ENCODE data around the gene GALR3. TPM values are rescaled to one million over a fixed set of nuclear protein-coding genes. Genes with fewer than 3 reads are reported as not detected.

The GALR3 gene
- total and polyA plus RNA-seq, 2 of the 4 experiments (the other 2 are of a cell fraction): not detected

- TF ChIP-seq MXI1 (IDR thresholded peaks at IDR 0.05; ENCODE audit: borderline replicate concordance, low read depth, low read length) (peak; percentile 64; the same call in 1 of the 2 replicates), NFE2L2 (IDR thresholded peaks at IDR 0.05; ENCODE audit: low read depth, low read length) (0 out of 2 replicates have a peak, but pooled peaks have one; percentile 3), MAZ (IDR thresholded peaks at IDR 0.05; ENCODE audit: borderline replicate concordance, low read depth, low read length) (peak; percentile 37; the same call in 1 of the 2 replicates), SMC3 (IDR thresholded peaks at IDR 0.05; ENCODE audit: low read depth, low read length) (no peak), CHD1 (IDR thresholded peaks at IDR 0.05; ENCODE audit: low read depth, low read length) (0 out of 2 replicates have a peak, but pooled peaks have one; percentile 49), POLR2A (IDR thresholded peaks at IDR 0.05; ENCODE audit: low read depth, low read length) (peak; percentile 90)
- dilution Hi-C loops (cut with HindIII; ENCODE audit: low sequenced_read_pairs, unreplicated experiment): no loop called here
- in situ Hi-C loops (cut with MboI; ENCODE audit: low sequenced_read_pairs): no loop called here
- H3K27ac ChIP-seq (ENCODE audit: insufficient read depth, low read length): peak within 1 kb of the TSS; percentile 81
- peak within 1 kb of the TSS; percentile 89 for H3K9ac ChIP-seq (ENCODE audit: low read depth, low read length)
- intact Hi-C loops (cut with micrococcal nuclease): loop anchor here (2.0 kb wide), 1 partner anchor 14 kb away; no protein-coding TSS in a partner anchor
- H4K8ac ChIP-seq (ENCODE audit: low read depth in 2 of 2, low read length in 2 of 2): peak within 1 kb of the TSS; percentile 86 to 95
- H2BK20ac ChIP-seq (ENCODE audit: low read depth, low read length): no peak within 1 kb of the TSS
- H4K5ac ChIP-seq (ENCODE audit: low read depth, low read length): peak within 1 kb of the TSS; percentile 62
- peak within 1 kb of the TSS; percentile 94 for H2AFZ ChIP-seq (replicated peaks; ENCODE audit: low read length, poor library complexity)
- peak within 1 kb of the TSS; percentile 80 for H3K4me3 ChIP-seq (ENCODE audit: insufficient read depth, low read depth, low read length)
- H4K20me1 ChIP-seq (ENCODE audit: insufficient read depth, low read length): peaks cover 11% of the 10 kb centered on the region
- no TSS peak for BruUV-seq (replicated peaks)
- H2AK5ac ChIP-seq (ENCODE audit: low read depth, low read length): peak within 1 kb of the TSS; percentile 73
- H3K4me1 ChIP-seq (ENCODE audit: control insufficient read depth, insufficient read depth, low read length): peaks cover 2% of the 10 kb centered on the region; the same call in 1 of the 2 replicates
- ChIA-PET POLR2A (ENCODE audit: unreplicated experiment) (no interaction called here), CTCF (interaction anchor here (0.6 kb wide), 1 partner anchor 10 kb away, joined by 3 read pairs; no protein-coding TSS in a partner anchor)
- peaks cover 26 to 50% of the 10 kb centered on the region in 2 experiments for H3K79me1 ChIP-seq (ENCODE audit: low read depth in 1 of 2, low read length in 2 of 2)
- peak within 1 kb of the TSS; percentile 96 for H2AK9ac ChIP-seq (replicated peaks; ENCODE audit: low read depth, low read length, poor library complexity)
- H3K9me3 ChIP-seq (ENCODE audit: control insufficient read depth, insufficient read depth, low read length): no peaks in the 10 kb centered on the region
- peaks cover 16% of the 10 kb centered on the region for H3K36me3 ChIP-seq (ENCODE audit: control insufficient read depth, insufficient read depth, low read length)
- H2BK5ac ChIP-seq (ENCODE audit: low read depth, low read length, poor library complexity, severe bottlenecking): peak within 1 kb of the TSS; percentile 77
- DNase-seq (peak; percentile 84), ATAC-seq (ENCODE audit: low read depth) (peak; percentile 86)
- H3K4ac ChIP-seq (ENCODE audit: low read depth, low read length): peak within 1 kb of the TSS; percentile 74
- H3K4me2 ChIP-seq (ENCODE audit: low read depth, low read length): peak within 1 kb of the TSS; percentile 98
- peak within 1 kb of the TSS; percentile 60 for H4K91ac ChIP-seq (ENCODE audit: insufficient read depth, low read depth, low read length)
- peak within 1 kb of the TSS; percentile 76 for H3K56ac ChIP-seq (ENCODE audit: extremely low read depth, insufficient read depth, low read length)
- WGBS, 2 experiments (ENCODE audit: extremely low coverage in 2 of 2, insufficient read length in 1 of 2): 0% methylated on average over 27 of the region's 49 CpGs; no CpG with 5 or more reads in 1 of the 2 experiments
- H3K18ac ChIP-seq (ENCODE audit: low read depth, low read length): peak within 1 kb of the TSS; percentile 1; the same call in 1 of the 2 replicates
- no peaks in the 10 kb centered on the region for H3K9me1 ChIP-seq (ENCODE audit: insufficient read depth, low read length)
- H2BK15ac ChIP-seq (ENCODE audit: low read depth, low read length): no peak within 1 kb of the TSS
- H3K27me3 ChIP-seq (ENCODE audit: control insufficient read depth, insufficient read depth, low read length): no peaks in the 10 kb centered on the region
- no peak within 1 kb of the TSS for H2BK120ac ChIP-seq (ENCODE audit: low read depth, low read length)
- H3K23ac ChIP-seq (ENCODE audit: low read depth, low read length): peak within 1 kb of the TSS; percentile 62
- peak within 1 kb of the TSS; percentile 54 for H3K14ac ChIP-seq (replicated peaks; ENCODE audit: low read depth, low read length)
Observed at GRCh38 chr22:37849089-37849751, 26.0 kb downstream of the GALR3 start, which contains the start of gene EIF3L. Gene EIF3L, plus strand, starts transcription at chr22:37849419. Its CDS starts 31 bp downstream, at chr22:37849450.

All from IMR-90 (cell line).